Left lobe of liver (tissue), 2 donors: ENCODE results near the gene MYBBP1A. TPM values are rescaled to one million over a fixed set of nuclear protein-coding genes. Genes with fewer than 3 reads are reported as not detected.
A peak's percentile ranks its signal among the peaks of the same experiment; 100 is the strongest.

Source experiments
- ATAC-seq: fragments of 200-7000 bp; cut with Tn5 transposase; one replicate; pipeline ENCODE4 v1.9.1; 2020; ENCODE audit warnings: mild to moderate bottlenecking, moderate library complexity
- DNase-seq: peaks from one replicate; pipeline ENCODE4 v3.0.0-alpha.2; 2020; ENCODE audit warnings: low spot score
- total RNA-seq: library from RNA; stranded (reverse); gene quantifications from one replicate; pipeline ENCODE4 v1.2.1, GENCODE V29; 2021
- donor health status: DM: no; HTN: no; CAD: no; lungs with moderate emphysema.
- donor health status: DM: no; HTN: yes; CAD: no.

MYBBP1A gene
- total RNA-seq, 1 donor from 2014 or later, result 18.5 TPM

DNA sequence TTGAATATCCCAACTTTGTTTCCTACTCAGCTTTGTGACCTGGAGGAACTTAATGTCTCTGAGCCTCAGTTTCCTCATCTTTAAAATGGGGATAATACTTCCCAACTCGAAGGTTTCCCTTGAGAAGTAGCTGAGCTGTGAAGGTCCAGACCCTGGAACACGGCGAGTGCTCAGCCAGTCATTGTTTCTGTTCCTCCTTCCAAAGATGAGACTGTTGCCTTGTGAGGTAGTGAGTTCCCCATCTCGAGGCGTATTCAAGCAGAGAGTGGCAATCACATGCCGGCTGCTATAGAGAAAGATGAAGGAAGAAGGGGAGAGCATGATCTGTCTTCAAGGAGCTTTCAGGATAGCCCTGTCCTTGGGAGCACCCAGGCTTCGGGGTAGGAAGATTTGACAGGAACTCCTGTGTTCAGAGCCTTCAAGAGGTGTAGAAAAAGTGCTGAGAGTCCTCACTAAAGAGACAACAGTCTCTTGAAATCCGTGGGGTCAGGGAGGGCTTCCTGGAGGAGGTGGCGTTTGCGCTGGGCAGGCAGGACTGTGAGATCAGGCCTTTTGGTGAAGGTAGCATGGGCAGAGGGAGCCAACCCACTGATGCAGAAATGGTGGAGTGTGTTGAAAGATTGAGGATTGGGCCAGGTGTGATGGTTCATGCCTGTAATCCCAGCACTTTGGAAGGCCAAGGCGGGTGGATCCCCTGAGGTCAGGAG, 29.3 kb downstream of the MYBBP1A start:
- ATAC-seq, result no peak
- no peak for DNase-seq

DNA sequence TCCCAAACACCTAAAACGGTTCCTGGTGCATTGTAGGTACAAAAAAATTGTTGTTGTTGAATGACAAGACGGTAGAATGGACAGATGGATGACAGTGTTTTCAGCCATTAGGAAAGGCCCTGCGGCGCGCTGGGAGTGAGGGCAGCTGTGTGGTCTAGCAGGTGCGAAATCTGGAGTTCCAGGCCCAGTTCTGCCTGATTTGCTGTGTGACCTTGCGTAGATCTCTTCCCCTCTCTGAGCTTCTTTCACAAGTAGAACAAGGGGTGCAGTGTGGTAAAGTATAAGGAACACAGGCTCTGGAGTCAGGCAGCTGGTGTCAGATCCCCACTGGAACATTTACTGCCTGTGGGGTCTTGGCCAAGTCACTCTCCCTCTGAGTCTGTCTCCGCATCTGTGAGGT, 31.2 kb downstream of the MYBBP1A start:
- ATAC-seq, result no peak
- DNase-seq, result no peak

DNA sequence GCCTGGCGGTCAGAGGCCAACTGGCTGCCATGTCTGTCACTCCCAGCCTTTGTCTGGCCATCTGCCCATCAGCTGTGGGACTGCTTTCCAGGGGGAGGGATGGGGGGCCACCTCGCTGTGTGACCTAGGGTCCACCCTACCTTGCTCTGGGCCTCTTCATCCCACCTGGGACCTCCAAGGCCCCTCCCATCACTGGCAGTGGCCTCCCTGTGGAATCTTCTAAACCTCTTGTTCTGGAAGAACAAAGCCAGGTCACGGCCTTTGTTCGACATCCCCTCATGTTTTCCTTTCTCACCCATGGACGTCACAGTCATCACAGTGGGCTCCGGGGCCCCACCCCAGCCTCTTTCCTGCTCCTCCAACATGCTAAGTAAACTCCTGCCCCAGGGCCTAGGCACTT, 32.5 kb downstream of the MYBBP1A start:
- no peak for ATAC-seq
- DNase-seq, result no peak

DNA sequence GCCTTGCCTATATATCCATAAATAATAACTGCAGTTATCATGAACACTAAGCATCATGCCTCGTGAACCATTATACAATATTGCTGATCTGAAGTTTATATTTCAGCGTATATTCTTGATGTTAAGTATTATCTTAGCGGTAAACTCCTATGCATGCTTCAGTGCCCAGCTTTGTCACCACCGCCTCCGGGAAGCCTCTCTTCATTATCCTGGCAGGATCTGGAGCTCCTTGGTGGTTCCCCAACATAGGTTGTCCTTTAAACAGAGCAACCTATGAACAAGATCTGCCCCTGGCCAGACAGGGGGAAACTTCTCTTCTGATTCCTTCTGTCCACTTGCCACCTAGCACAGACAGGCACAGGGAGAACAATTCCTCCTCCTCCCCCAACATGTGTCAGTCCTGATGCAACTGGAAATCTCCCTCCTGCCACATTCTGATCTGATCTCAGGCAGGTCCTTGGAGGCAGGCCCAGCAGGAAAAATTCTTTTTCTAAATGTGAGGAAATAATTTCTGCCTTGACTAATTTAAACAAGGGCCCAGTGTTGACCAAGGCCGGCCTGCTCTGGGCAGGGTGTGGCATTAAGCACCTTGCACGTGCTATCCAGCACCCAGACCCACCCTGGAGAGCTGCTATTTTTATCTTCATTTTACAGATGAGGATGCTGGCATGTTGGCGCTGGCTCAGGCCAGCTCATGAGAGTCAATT, 34.1 kb downstream of the MYBBP1A start:
- DNase-seq (no peak), ATAC-seq (no peak)

DNA sequence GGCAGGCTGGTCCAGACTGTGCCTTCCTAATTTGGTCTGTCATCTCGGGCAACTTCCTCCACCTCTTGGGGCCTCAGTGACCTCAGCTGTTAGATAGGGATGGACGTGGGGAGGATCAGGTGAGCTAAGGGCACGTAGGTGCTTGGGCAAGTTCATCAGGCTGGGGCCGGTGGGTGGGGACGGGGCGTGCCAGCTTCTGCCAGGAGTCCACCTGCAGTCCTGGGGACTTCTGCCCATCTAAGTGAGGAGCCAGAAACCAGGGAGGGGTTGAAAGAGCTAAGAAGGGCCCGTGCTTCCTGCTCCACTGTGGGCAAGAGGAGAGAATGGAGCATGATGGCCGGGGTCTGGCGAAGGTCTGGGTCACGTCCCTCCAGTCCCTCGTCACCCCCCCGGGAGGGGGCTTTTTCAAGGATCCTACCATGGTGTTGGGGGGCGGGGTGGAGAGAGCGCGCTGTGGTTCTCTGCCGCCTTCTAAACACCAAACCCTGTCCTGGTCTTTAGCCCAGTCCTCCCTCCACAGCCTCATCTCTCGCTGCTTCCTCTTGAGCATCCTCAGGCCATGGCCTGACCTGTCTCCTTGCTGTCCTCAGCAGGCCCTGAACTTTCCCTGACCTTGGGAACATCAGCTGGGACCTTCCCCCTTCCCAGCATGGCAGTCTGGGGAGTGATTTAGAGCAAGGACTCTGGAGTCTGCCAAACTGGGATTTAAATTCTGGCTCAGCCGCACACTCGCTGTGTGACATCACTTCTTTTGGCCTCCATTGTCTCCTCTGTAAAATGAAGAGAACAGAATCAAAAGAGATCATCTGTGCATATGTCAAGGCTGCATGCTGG, 34.9 kb downstream of the MYBBP1A start:
- DNase-seq, result no peak
- ATAC-seq, result peak; percentile 44

DNA sequence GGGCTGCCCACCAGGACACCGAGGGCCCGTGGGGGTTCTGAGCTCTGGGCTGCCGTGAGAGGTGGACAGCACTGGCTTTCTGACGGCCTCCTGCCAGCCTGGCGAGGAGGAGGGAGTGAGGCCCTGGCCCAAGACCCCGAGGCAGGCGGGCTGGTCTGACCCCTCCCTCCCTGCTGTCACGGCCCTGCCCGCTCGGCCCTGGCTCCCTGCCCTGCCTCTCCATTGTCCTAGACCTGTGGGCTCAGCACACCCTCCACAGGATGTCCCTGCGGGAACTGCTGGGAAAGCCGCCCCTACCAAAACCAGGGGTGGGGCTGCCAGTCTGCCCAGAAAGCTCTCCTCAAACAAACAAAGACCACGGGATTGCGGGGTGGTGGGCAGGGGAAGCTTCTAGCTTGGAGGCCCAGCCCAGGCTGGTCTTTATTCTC, 35.8 kb downstream of the MYBBP1A start:
- DNase-seq (peak; percentile 52), ATAC-seq (peak; percentile 47)

DNA sequence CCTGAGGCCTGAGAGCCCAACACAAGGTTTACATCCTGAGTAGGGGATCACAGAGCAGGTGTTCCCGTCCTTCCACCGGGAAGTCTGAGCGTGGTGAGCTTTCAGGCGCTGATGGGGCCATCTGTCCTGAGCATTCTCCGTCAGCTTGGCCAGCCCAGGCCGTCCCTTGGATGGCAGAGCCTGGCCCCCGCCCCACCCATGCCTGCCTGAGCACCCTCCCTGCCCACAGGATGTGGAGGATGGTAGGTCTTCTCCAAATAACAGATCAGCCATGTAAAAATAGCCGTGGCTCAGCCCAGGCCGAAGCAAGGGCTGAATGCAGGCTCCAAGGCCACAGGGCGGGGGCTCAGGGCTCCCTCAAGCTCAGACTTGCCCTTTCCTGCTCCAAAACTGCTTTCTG, 36.3 kb downstream of the MYBBP1A start:
- DNase-seq, result no peak
- no peak for ATAC-seq

DNA sequence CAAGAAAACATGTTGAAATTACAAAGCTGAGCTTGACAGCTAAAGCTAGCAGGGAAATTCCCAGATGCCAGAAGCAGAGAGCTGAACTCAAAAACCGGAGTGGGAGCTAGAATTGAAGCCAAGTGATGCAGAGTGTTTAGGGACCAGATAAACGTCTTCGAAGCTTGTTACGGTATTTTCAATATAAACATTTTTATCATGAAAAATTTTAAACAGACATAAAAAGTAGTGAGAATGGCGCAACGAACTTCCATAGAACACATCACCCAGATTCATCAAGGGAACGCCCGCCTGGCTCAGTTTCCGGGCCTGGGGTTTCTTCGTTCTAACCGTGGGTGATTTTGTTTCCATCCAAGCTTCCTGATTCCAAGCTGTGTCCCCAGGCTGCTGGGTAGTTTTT, 38.4 kb downstream of the MYBBP1A start:
- DNase-seq, result no peak
- no peak for ATAC-seq

DNA sequence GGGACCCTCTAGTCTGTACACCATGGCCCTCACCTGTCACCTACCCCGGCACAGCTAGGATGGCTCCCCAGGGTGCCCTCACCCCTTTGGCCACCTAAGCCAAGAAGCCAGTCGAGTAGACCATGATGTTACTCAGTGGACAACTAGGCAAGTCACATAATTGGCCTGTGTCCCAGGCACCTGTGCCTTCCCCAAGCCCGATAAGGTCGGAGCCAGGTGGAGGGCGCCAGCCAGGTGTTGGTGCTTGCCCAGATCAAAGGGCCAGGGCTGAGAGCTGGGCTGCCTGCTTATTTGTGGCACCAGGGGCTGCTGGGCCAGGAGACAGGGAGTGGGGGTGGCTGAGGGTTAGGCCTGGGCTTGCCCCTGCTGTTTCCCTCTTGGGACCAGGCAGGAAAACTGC, 39.7 kb downstream of the MYBBP1A start:
- no peak for DNase-seq
- peak; percentile 15 for ATAC-seq

DNA sequence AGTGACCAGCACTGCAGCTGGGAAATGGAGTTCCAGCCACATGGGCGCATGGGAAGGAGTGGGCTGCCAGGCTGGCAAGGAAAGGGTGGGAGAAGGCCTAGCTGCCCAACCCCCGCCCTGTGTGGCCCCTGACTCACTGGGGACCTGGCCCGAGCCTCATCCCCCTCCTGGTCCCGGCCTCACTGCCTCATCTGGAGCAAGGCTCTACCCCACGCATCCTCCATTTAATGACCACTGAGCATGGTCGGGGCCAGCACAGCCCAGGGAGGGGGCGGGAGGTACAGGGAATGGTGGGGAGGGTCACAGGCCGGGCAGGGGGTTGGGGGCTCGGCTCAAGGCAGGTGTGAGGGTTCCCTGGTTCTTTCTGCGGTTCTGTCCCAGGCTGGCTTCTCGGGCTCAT, 40.4 kb downstream of the MYBBP1A start:
- DNase-seq, result no peak
- ATAC-seq, result no peak

DNA sequence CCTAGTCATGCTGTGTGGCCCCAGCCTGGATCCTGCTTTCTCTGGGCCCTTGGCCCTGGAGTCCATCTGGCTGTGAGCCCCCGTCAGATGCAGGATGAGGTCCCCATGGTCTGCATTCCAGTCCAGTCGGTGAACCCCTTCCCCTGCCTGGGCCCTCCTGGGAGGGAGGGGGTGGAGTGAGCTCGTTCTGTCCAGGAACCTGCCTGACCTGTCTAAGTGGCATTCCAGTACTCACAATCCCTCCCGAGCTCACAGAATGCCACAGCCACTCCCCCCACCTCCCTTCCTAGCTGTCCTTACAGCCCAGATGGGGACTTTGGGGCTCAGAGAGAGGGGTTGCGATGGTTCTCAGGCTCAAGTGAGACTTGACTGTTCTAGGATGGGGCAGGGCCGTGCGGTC, 41.0 kb downstream of the MYBBP1A start:
- DNase-seq, result no peak

DNA sequence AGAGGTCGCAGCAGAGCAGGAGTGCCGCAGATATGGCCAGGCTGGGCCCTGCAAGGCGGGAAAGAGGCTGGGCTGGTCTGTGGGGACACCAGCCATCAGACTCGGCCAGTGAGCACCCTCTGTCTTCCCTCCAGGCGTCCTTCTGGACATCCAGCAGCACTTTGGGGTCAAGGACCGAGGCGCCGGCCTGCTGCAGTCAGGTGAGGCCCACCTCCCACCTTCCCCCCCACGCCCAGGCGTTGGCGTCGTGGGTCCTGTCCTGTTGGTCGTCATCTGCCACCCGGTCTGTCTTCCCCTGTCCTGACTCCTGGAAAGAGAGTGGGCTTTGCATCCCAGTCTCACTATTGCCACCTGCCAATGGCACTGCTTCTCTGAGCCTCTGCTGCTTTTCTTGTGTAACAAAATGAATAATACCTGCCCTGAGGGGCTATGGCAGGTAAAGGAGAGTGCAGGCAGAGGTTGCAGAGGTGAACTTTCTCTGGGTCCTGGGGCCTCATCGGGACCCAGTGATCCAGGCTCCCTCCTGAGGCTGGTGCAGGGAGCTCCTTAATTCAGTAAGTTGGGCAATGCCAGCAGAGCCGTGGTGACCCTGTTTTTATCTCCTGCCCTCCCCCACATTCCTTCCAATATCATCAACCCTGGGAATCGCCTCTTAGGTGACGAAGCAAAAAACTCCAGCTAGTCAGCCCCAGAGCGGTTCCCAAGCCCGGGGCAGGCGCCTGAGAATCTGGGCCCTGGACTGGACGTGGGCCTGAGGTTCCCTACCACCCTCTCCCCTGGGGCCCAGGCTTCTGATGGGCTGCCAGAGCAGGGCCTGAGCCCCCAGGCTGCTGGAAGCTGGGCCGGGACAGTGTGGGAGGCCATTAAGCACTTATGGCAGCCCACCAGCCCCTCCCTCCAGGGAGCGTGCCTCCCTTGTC, 41.8 kb downstream of the MYBBP1A start:
- no peak for ATAC-seq
- DNase-seq, result no peak

More for the DNA sequence above, 41.0 kb downstream of the MYBBP1A start:
- no peak for ATAC-seq

DNA sequence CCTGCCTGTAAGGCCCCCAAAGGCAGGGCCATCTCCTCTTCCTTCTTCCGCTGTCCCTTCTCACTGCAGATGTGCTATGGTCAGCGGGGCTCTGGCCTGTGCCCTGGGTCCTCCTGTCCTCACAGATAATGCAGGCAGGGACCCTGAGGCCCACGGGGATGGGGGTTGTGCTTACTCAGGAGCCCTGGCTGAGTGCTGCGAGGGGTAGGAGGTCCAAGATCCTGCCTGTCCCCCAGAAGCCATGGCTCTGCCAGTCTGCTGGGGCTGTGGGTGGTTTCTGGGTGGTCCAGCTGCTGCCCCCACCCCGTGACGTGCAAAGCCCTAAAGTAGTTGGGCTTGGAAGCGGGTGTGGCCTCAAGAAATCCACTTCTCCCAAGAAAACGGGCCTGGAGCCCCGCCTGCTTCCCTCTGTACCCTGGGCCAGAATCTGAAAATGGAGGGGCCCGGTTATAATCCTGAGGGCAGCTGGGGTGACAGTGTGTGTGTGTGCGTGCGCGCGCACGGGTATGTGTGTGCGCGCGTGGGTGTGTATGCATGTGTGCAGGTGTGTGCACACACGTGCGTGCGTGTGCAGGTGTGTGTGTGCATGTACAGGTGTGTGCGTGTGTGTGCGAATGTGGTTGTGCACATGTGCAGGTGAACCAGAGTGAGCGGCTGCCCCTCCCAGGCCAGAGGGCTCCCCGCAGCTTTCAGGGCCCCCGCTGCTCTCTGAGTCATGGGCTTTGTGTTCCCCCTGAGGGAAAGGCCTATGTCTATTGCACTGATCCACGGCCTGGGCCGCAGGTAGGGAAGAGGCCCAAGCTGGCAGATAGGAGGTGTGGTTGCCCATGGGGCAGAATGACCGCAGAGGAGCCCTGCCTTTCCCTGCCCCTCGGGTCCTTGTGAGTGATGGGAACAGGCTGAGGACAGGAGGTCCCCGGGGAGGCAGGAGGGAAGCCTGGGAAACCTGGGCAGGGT, 42.8 kb downstream of the MYBBP1A start:
- ATAC-seq, result no peak

DNA sequence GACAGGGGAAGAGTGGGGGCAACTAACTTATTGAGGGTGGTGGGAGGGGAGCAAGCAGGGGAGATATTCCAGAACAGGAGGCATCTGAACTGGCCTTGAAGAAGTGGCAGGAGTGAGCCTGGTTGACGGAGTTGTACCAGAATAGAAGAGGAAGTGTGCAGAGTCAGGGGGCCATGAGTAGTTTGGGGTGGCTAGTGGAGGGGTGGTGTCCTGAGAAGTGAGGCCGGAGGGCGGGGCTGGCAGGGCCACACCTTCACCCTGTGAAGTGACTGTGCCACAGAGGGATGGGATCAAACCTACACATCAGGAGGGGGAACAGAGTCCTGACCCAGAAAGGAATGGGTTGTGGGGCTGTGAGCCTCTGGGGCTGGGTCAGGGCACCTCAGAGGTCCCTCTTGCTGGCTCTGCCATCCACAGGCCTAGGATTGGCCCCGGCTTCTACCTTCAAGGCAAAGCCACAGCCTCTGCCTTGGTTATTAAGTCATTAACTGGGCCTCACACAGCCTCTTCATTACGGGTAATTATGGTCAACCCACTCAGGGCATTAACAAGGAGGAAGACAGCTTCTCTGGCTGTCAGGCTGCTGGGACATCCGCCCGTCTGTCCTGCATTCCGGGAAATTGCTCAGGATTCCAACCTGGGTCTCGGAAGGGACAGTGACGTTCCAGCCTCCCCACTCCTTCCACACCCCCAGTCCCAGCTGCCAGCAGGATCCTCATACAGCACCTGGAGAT, 43.8 kb downstream of the MYBBP1A start:
- no peak for DNase-seq
- no peak for ATAC-seq

More for the DNA sequence above, 42.8 kb downstream of the MYBBP1A start:
- no peak for DNase-seq

DNA sequence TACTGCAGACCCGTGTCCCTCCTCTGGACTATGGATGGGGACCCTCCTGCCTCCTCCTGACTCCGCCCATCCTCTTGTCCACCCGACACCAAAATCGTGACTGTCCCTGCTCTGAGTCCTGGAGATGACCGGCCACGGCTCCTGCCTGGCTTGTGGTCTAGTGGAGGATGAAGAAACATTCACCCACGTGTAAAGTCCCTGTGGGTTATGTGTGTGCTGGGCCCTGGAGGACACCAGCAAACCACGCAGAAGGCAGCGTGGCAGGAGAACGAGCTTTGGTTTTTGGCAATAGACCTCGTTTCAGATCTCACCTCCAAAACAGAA, 44.6 kb downstream of the MYBBP1A start:
- DNase-seq, result no peak
- no peak for ATAC-seq

DNA sequence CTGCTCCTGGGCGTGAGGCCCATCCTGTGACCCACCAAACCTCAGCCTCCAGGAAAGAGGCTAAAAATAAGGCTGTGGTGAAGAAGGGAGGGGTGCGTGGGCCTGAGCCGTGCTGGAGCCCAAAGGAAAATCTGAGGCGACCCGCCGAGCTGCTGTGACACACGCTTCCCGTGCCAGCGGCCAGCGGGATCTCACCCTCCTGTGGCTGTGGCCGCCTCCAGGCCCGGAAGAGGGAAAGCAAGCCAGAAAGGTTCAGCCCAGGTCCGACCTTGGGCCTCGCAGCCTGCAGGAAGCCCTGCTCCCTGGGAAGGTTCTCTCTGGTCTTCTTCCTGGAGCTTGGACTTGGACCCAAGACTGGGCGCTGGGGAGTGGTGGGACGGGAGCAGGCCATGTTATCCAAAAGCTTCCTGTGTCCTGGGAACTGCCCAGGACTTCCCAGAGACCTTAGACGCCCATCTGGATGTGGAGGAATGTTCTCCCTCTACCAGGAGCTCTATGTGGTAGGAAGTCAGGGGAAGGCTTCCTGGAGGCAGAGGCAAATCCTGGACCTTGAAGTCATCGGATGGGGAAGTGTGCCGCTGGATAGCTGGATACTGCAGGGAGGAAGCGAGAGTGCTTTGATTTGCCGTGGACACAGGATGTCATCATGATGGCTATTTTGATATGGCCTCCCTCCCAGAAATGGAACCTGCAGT, 45.1 kb downstream of the MYBBP1A start:
- DNase-seq, result no peak

DNA sequence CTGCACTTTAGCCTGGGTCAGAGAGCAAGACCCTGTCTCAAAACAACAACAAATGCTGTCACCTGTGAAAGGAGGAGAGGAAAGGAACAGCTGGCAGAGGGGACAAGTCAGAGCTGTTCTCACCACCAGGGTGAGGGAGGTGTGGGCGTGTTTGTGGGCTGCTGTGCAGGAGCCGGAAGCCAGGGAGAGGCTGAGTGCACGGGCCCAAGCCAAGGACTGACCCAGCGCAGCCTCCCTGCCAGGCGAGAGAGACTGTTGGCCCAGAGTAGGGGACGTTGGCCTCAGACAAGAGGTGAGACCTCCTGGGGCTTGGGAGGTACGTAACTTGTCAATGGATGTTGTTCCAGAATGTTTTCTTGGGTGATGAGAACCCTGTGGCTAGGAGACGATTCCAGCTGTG, 45.8 kb downstream of the MYBBP1A start:
- ATAC-seq, result peak; percentile 18
- DNase-seq, result no peak

More for the DNA sequence above, 45.1 kb downstream of the MYBBP1A start:
- peak; percentile 3 for ATAC-seq

DNA sequence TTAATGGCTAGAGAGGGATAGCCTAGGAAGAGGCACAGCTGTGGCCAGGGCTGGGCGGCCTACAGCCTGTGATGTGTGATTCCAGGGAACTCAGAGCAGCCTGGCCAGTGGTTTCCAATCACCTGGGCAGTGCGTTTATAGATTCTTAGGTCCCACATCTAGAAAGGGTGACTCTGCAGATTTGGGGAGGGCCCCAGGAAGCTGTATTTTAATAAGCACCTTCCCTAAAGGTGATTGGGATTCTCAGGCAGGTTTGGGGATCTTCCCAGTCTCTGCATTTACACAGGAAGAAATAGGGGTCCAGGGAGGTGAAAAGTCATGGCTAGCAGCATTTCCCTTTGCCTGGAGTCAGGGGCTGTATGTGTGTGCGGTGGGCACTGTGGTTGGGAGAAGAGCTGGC, 47.0 kb downstream of the MYBBP1A start:
- ATAC-seq (no peak), DNase-seq (no peak)
